ENCODE data around the gene SPRTN. TPM values are rescaled to one million over a fixed set of nuclear protein-coding genes. Genes with fewer than 3 reads are reported as not detected.
A peak's percentile ranks its signal among the peaks of the same experiment; 100 is the strongest.

Gene SPRTN
- total RNA-seq: 10 to 100 TPM in 1 of 7 donors, 1 to 10 TPM in 6; 7.3 to 11.7 (median 8.7) TPM
- 1 to 10 TPM; 3.9 to 4.8 TPM for polyA plus RNA-seq
- long read RNA-seq, donor 1, transcript SPRTN-202 (5 exons, 3,468 nt): major isoform, 9 of 15 reads
- long read RNA-seq, donor 1, partial matches to known transcripts: 1 of 15 reads
- long read RNA-seq, donor 1, other reads (novel, unspliced or antisense): 2 of 15 reads
- long read RNA-seq, donor 2, transcript SPRTN-202 (5 exons, 3,468 nt): major isoform, 10 of 12 reads
- long read RNA-seq, donor 2, partial matches to known transcripts: 0 of 12 reads
- long read RNA-seq, donor 2, other reads (novel, unspliced or antisense): 0 of 12 reads
- long read RNA-seq, donor 3, transcript SPRTN-202 (5 exons, 3,468 nt): major isoform, 6 of 7 reads
- long read RNA-seq, donor 3, partial matches to known transcripts: 0 of 7 reads
- long read RNA-seq, donor 3, other reads (novel, unspliced or antisense): 1 of 7 reads

GRCh38 chr1:231338270-231339128, at the start of gene SPRTN:
Gene SPRTN, plus strand, starts transcription at chr1:231338293. Its CDS starts 91 bp downstream, at chr1:231338384.
- H3K4me1 ChIP-seq (ENCODE audit: insufficient read depth): peaks cover 17% of the 10 kb centered on the region
- H3K27me3 ChIP-seq: no peaks in the 10 kb centered on the region
- H3K27ac ChIP-seq: peak within 1 kb of the TSS; percentile 79 to 89
- 0 to 1% (median 0%) methylated on average over 40 to 43 of the region's 43 CpGs for WGBS, 3 donors
- TF ChIP-seq EP300 (IDR thresholded peaks at IDR 0.05) (no peak), POLR2A (IDR thresholded peaks at IDR 0.05) (no peak), CTCF (IDR thresholded peaks at IDR 0.05) (no peak)
- no peak for DNase-seq
- no peaks in the 10 kb centered on the region for H3K9me3 ChIP-seq
- intact Hi-C loops (cut with DNase I): no loop called here
- H3K4me3 ChIP-seq: peak within 1 kb of the TSS; percentile 69
- H3K36me3 ChIP-seq: no peaks in the 10 kb centered on the region

- no peaks in the 10 kb centered on the region for H3K27me3 ChIP-seq
- H3K36me3 ChIP-seq: no peaks in the 10 kb centered on the region
- no peak overlapping the region for H3K27ac ChIP-seq
- no peak overlapping the region for H3K4me3 ChIP-seq
- 91 to 94% (median 91%) methylated on average over 4 of the region's 4 CpGs for WGBS, 3 donors
- intact Hi-C loops (cut with DNase I): no loop called here
- TF ChIP-seq CTCF (IDR thresholded peaks at IDR 0.05): no peak
- no peak for TF ChIP-seq EP300 (IDR thresholded peaks at IDR 0.05)
- TF ChIP-seq POLR2A (IDR thresholded peaks at IDR 0.05): no peak
- no peak for DNase-seq
- H3K4me1 ChIP-seq (ENCODE audit: insufficient read depth): no peaks in the 10 kb centered on the region
- H3K9me3 ChIP-seq: no peaks in the 10 kb centered on the region
Measured at GRCh38 chr1:231295938-231296337, 42.2 kb upstream of the SPRTN start.

GRCh38 chr1:231301990-231302389, 36.1 kb upstream of the SPRTN start:
- H3K27me3 ChIP-seq: no peaks in the 10 kb centered on the region
- no peak for TF ChIP-seq EP300 (IDR thresholded peaks at IDR 0.05)
- no peak for TF ChIP-seq CTCF (IDR thresholded peaks at IDR 0.05)
- TF ChIP-seq POLR2A (IDR thresholded peaks at IDR 0.05): no peak
- H3K9me3 ChIP-seq: no peaks in the 10 kb centered on the region
- intact Hi-C loops (cut with DNase I): no loop called here
- no peak overlapping the region for H3K27ac ChIP-seq
- no peak for DNase-seq
- 95 to 98% (median 96%) methylated on average over 3 of the region's 3 CpGs for WGBS, 3 donors
- H3K4me1 ChIP-seq (ENCODE audit: insufficient read depth): no peaks in the 10 kb centered on the region
- no peaks in the 10 kb centered on the region for H3K36me3 ChIP-seq
- H3K4me3 ChIP-seq: no peak overlapping the region

GRCh38 chr1:231310391-231310934, 27.6 kb upstream of the SPRTN start:
- WGBS, 3 donors: 92 to 94% (median 93%) methylated on average over 10 of the region's 10 CpGs
- no peaks in the 10 kb centered on the region for H3K36me3 ChIP-seq
- H3K4me1 ChIP-seq (ENCODE audit: insufficient read depth): no peaks in the 10 kb centered on the region
- H3K27ac ChIP-seq: no peak overlapping the region
- intact Hi-C loops (cut with DNase I): no loop called here
- H3K4me3 ChIP-seq: no peak overlapping the region
- H3K27me3 ChIP-seq: no peaks in the 10 kb centered on the region
- H3K9me3 ChIP-seq: no peaks in the 10 kb centered on the region
- TF ChIP-seq POLR2A (IDR thresholded peaks at IDR 0.05): no peak
- TF ChIP-seq CTCF (IDR thresholded peaks at IDR 0.05): no peak
- no peak for TF ChIP-seq EP300 (IDR thresholded peaks at IDR 0.05)
- no peak for DNase-seq

Data from ovary (tissue), 10 donors.